Glutamatergic neuron (in vitro differentiated cells): ENCODE data around the gene CLTCL1. TPM values are rescaled to one million over a fixed set of nuclear protein-coding genes. Genes with fewer than 3 reads are reported as not detected.

Experiments
- DNase-seq: peaks from one replicate; pipeline ENCODE4 v3.0.0; 2022
- H3K27ac Mint-ChIP-seq: one replicate; pipeline ENCODE4 v1.8.0; 2020; ENCODE audit warnings: mild to moderate bottlenecking, mixed read lengths, inconsistent platforms; ENCODE audit not compliant: unreplicated experiment
- H3K27me3 Mint-ChIP-seq: one replicate; pipeline ENCODE4 v1.8.0; 2020; ENCODE audit warnings: mild to moderate bottlenecking, moderate library complexity, mixed read lengths, inconsistent platforms; ENCODE audit not compliant: unreplicated experiment
- H3K36me3 Mint-ChIP-seq: one replicate; pipeline ENCODE4 v1.8.0; 2020; ENCODE audit warnings: mild to moderate bottlenecking, mixed read lengths, inconsistent platforms; ENCODE audit not compliant: unreplicated experiment
- H3K4me1 Mint-ChIP-seq: one replicate; pipeline ENCODE4 v1.8.0; 2020; ENCODE audit warnings: mild to moderate bottlenecking, low read depth, mixed read lengths, inconsistent platforms; ENCODE audit not compliant: unreplicated experiment
- H3K4me3 Mint-ChIP-seq: one replicate; pipeline ENCODE4 v1.8.0; 2020; ENCODE audit warnings: mild to moderate bottlenecking, mixed read lengths, inconsistent platforms; ENCODE audit not compliant: unreplicated experiment
- H3K9me3 Mint-ChIP-seq: one replicate; pipeline ENCODE4 v1.8.0; 2020; ENCODE audit warnings: mild to moderate bottlenecking, moderate library complexity, mixed read lengths, inconsistent platforms; ENCODE audit not compliant: unreplicated experiment
- CTCF ChIP-seq: fragments of 200-600 bp; sonication (generic); IDR thresholded peaks from one replicate; pipeline ENCODE4 v1.5.0; 2021; ENCODE audit not compliant: partially characterized antibody, unreplicated experiment
- total RNA-seq: library from RNA; stranded (reverse); fragmentation: NEBNext Ultra II Directional; extraction: Animal tissue kit (Norgen Biotek cat#: 25700); gene quantifications from one replicate; pipeline ENCODE4 v1.2.1, GENCODE V29; 2021; ENCODE audit not compliant: unreplicated experiment

CLTCL1 gene
- total RNA-seq, 1 donor from 2014 or later = 11.8 TPM

GRCh38 chr22:19149047-19149883, 142.3 kb downstream of the CLTCL1 start:
- DNase-seq = peak; percentile 41
- no peak overlapping the region for H3K4me3 Mint-ChIP-seq
- H3K36me3 Mint-ChIP-seq = peaks cover 16% of the 10 kb centered on the region
- H3K4me1 Mint-ChIP-seq = peaks cover 7% of the 10 kb centered on the region
- H3K27ac Mint-ChIP-seq = no peak overlapping the region
- H3K27me3 Mint-ChIP-seq = peaks cover 20% of the 10 kb centered on the region
- no peak for TF ChIP-seq CTCF
- peaks cover 15% of the 10 kb centered on the region for H3K9me3 Mint-ChIP-seq

- peaks cover 22% of the 10 kb centered on the region for H3K27me3 Mint-ChIP-seq
- H3K4me3 Mint-ChIP-seq = no peak overlapping the region
- no peak overlapping the region for H3K27ac Mint-ChIP-seq
- DNase-seq = no peak
- H3K36me3 Mint-ChIP-seq = peaks cover 16% of the 10 kb centered on the region
- peaks cover 12% of the 10 kb centered on the region for H3K4me1 Mint-ChIP-seq
- peaks cover 15% of the 10 kb centered on the region for H3K9me3 Mint-ChIP-seq
- no peak for TF ChIP-seq CTCF
Observed at GRCh38 chr22:19148417-19149046, 143.0 kb downstream of the CLTCL1 start.

GRCh38 chr22:19147195-19147780, 144.2 kb downstream of the CLTCL1 start:
- H3K27me3 Mint-ChIP-seq = peaks cover 22% of the 10 kb centered on the region
- TF ChIP-seq CTCF = no peak
- no peak overlapping the region for H3K4me3 Mint-ChIP-seq
- H3K36me3 Mint-ChIP-seq = peaks cover 16% of the 10 kb centered on the region
- no peak for DNase-seq
- H3K4me1 Mint-ChIP-seq = peaks cover 12% of the 10 kb centered on the region
- H3K27ac Mint-ChIP-seq = no peak overlapping the region
- H3K9me3 Mint-ChIP-seq = peaks cover 15% of the 10 kb centered on the region

- no peak for DNase-seq
- peaks cover 15% of the 10 kb centered on the region for H3K9me3 Mint-ChIP-seq
- TF ChIP-seq CTCF = no peak
- H3K4me1 Mint-ChIP-seq = peaks cover 12% of the 10 kb centered on the region
- peak overlapping the region; percentile 25 for H3K4me3 Mint-ChIP-seq
- H3K27ac Mint-ChIP-seq = peak overlapping the region; percentile 22
- H3K27me3 Mint-ChIP-seq = peaks cover 14% of the 10 kb centered on the region
- peaks cover 9% of the 10 kb centered on the region for H3K36me3 Mint-ChIP-seq
Observed at GRCh38 chr22:19146215-19146968, 145.1 kb downstream of the CLTCL1 start.
